A549 (cell line): ENCODE results near the gene CADM4. TPM values are rescaled to one million over a fixed set of nuclear protein-coding genes. Genes with fewer than 3 reads are reported as not detected.

Experiments
- ATAC-seq, 2 experiments: fragments of 200-7000 bp in 1 of 2; fragments of >200 bp in 1 of 2; cut with Nextera tagmentation in 1 of 2; cut with Tn5 transposase in 1 of 2; 3 replicates each; pipeline versions ENCODE4 v1.8.0 to v1.9.1; 2018 to 2020; ENCODE audit warnings: mild to moderate bottlenecking in 1 of 2, moderate library complexity in 1 of 2
- CTCF ChIA-PET: fragments of 300-600 bp; sonication (Branson Sonifier 250); formaldehyde crosslinking; extraction: SDS; loops from one replicate; lab custom pipeline; 2021; ENCODE audit warnings: antibody characterized with exemption, inconsistent platforms; lab: Yijun Ruan, JAX
- POLR2A ChIA-PET: fragments of 350-600 bp; formaldehyde crosslinking; extraction: SDS; loops from one replicate; lab custom pipeline; 2021; ENCODE audit warnings: antibody characterized with exemption, inconsistent platforms; lab: Yijun Ruan, JAX
- DNase-seq, 2 experiments: peaks; one replicate each; pipeline versions ENCODE4 v3.0.0 to v3.0.0-alpha.2; 2011 to 2016; ENCODE audit warnings: low read depth in 1 of 2, low spot score in 1 of 2
- FAIRE-seq: peaks from 2 replicates; lab custom pipeline; 2011; peaks lifted over from hg19 to GRCh38; lab: Jason Lieb, UNC
- H3K27ac ChIP-seq, 2 experiments: fragments of >200 bp; sonication (Bioruptor Twin); formaldehyde crosslinking; 3 replicates each; pipeline ENCODE4 v1.5.1; 2016 to 2017
- H3K4me1 ChIP-seq: fragments of >200 bp; sonication (Bioruptor Twin); formaldehyde crosslinking; 3 replicates; pipeline ENCODE4 v1.6.1; 2016
- H3K4me2 ChIP-seq: fragments of >200 bp; sonication (Bioruptor Twin); formaldehyde crosslinking; 3 replicates; pipeline ENCODE4 v1.6.1; 2016
- H3K4me3 ChIP-seq: fragments of >200 bp; sonication (Bioruptor Twin); formaldehyde crosslinking; 3 replicates; pipeline ENCODE4 v1.5.1; 2016
- H3K9me3 ChIP-seq: fragments of >200 bp; sonication (Bioruptor Twin); formaldehyde crosslinking; 3 replicates; pipeline ENCODE4 v1.6.1; 2016
- ATOH8 ChIP-seq: fragments of 250-450 bp; sonication (Bioruptor Pico); IDR thresholded peaks from 2 replicates; pipeline ENCODE4 v1.5.0; 2020; ENCODE audit warnings: low read depth, mild to moderate bottlenecking, moderate library complexity
- BCL3 ChIP-seq: fragments of >200 bp; sonication (Bioruptor Twin); formaldehyde crosslinking; IDR thresholded peaks from 3 replicates; pipeline ENCODE4 v1.6.1; 2016
- BHLHE40 ChIP-seq: IDR thresholded peaks from 2 replicates; pipeline ENCODE4 v1.6.1; 2012; ENCODE audit warnings: low read depth, low read length, inconsistent platforms
- CEBPB ChIP-seq, 2 experiments: fragments of >200 bp in 1 of 2; sonication (Bioruptor Twin) in 1 of 2; formaldehyde crosslinking in 1 of 2; IDR thresholded peaks; 2 replicates each; pipeline ENCODE4 v1.6.1; 2012 to 2016
- CHD2 ChIP-seq: fragments of 150-350 bp; IDR thresholded peaks from 2 replicates; pipeline ENCODE4 v1.6.1; 2014; ENCODE audit warnings: low read length; ENCODE audit not compliant: partially characterized antibody
- CHD4 ChIP-seq: fragments of 200-600 bp; sonication (generic); IDR thresholded peaks from 2 replicates; pipeline ENCODE4 v1.6.1; 2016; ENCODE audit warnings: antibody characterized with exemption, mild to moderate bottlenecking, borderline replicate concordance
- EHF ChIP-seq: fragments of 250-450 bp; sonication (Bioruptor Pico); IDR thresholded peaks from 2 replicates; pipeline ENCODE4 v1.5.0; 2020; ENCODE audit warnings: mild to moderate bottlenecking
- ELK1 ChIP-seq: fragments of 150-350 bp; IDR thresholded peaks from 2 replicates; pipeline ENCODE4 v1.6.1; 2014; ENCODE audit warnings: low read depth, mild to moderate bottlenecking, low read length
- JUN ChIP-seq, 2 experiments: fragments of >200 bp; sonication (Bioruptor Twin); formaldehyde crosslinking; IDR thresholded peaks; 2 replicates in 1 of 2; 3 replicates in 1 of 2; pipeline ENCODE4 v1.6.1; 2016 to 2017
- MAZ ChIP-seq: fragments of 150-350 bp; IDR thresholded peaks from 2 replicates; pipeline ENCODE4 v1.6.1; 2014; ENCODE audit warnings: antibody characterized with exemption, low read depth, low read length, borderline replicate concordance
- NFE2L2 ChIP-seq: fragments of 150-350 bp; conservative IDR thresholded peaks from 2 replicates; pipeline ENCODE4 v1.6.1; 2014; ENCODE audit warnings: low read length
- NPAS2 ChIP-seq: fragments of 250-450 bp; sonication (Bioruptor Pico); IDR thresholded peaks from 2 replicates; pipeline ENCODE4 v1.8.0; 2022; ENCODE audit warnings: mild to moderate bottlenecking, moderate library complexity, borderline replicate concordance
- NR3C1 ChIP-seq: fragments of >200 bp; sonication (Bioruptor Twin); formaldehyde crosslinking; IDR thresholded peaks from 3 replicates; pipeline ENCODE4 v1.6.1; 2017
- PBX3 ChIP-seq: IDR thresholded peaks from 2 replicates; pipeline ENCODE4 v1.6.1; 2012
- RAD21 ChIP-seq, 2 experiments: fragments of >200 bp in 1 of 2; sonication (Bioruptor Twin) in 1 of 2; formaldehyde crosslinking in 1 of 2; IDR thresholded peaks in 1 of 2; conservative IDR thresholded peaks in 1 of 2; 2 replicates in 1 of 2; 3 replicates in 1 of 2; pipeline ENCODE4 v1.6.1; 2012 to 2018; ENCODE audit warnings: inconsistent platforms in 1 of 2
- RFX5 ChIP-seq: fragments of 450-650 bp; IDR thresholded peaks from 2 replicates; pipeline ENCODE4 v1.7.1; 2014; ENCODE audit warnings: antibody characterized with exemption, mild to moderate bottlenecking, moderate library complexity
- SREBF2 ChIP-seq: fragments of 450-650 bp; IDR thresholded peaks from 2 replicates; pipeline ENCODE4 v1.6.1; 2014; ENCODE audit warnings: mild to moderate bottlenecking, moderate library complexity
- TFCP2L1 ChIP-seq: fragments of 250-450 bp; sonication (Bioruptor Pico); IDR thresholded peaks from 2 replicates; pipeline ENCODE4 v1.5.0; 2021; ENCODE audit warnings: mild to moderate bottlenecking
- ZNF302 ChIP-seq: fragments of 250-450 bp; sonication (Bioruptor Pico); IDR thresholded peaks from 2 replicates; pipeline ENCODE4 v1.9.0; 2021; ENCODE audit warnings: inconsistent platforms, mild to moderate bottlenecking, moderate library complexity
- WGBS: methylation state at CpG from one replicate; pipeline ENCODE4 v1.1.6; 2017; ENCODE audit errors: missing lambda C conversion rate; 5-methylcytosine and 5-hydroxymethylcytosine counted together
- polyA plus RNA-seq, 4 experiments: library from polyadenylated mRNA; depleted of rRNA in 3 of 4; stranded (reverse); fragments of >200 nt; fragmentation: RNase III in 1 of 4; extraction: RNeasy Plus Mini Kit Qiagen cat#74134 plus additional on column Dnase treatment in 1 of 4; gene quantifications; 2 replicates in 3 of 4; 3 replicates in 1 of 4; pipeline ENCODE4 v1.2.3, GENCODE V29; 2011 to 2017
- TF ChIP-seq, protein P1 (sequence below): fragments of 200-600 bp; sonication (generic); IDR thresholded peaks from 2 replicates; pipeline ENCODE4 v1.6.1; 2016; ENCODE audit warnings: antibody characterized with exemption, mild to moderate bottlenecking, moderate library complexity

CADM4 gene
- polyA plus RNA-seq, 2 of the 4 experiments (the other 2 are of a cell fraction): 4.2 to 9.2 TPM

- Histone ChIP-seq H3K4me2 (no peak overlapping the region), H3K4me1 (no peaks in the 10 kb centered on the region), H3K9me3 (0 out of 3 replicates have a peak, but pooled peaks cover 8% of the 10 kb centered on the region), H3K27ac (no peak overlapping the region), H3K4me3 (no peak overlapping the region)
- DNase-seq (no peak), FAIRE-seq (no peak), ATAC-seq (no peak)
- ChIA-PET POLR2A (interaction anchor here (0.6 kb wide), 1 partner anchor 37 kb away, joined by 4 read pairs; no protein-coding TSS in a partner anchor), CTCF (interaction anchor here (0.7 to 3.0 kb wide), 7 partner anchors 9 to 138 kb away, joined by 3 to 16 read pairs (median 3); no protein-coding TSS in a partner anchor)
- TF ChIP-seq MAZ: no peak
- no peak for TF ChIP-seq ELK1
- no peak for TF ChIP-seq BCL3
- TF ChIP-seq JUN (IDR thresholded peaks at IDR 0.05): no peak
- no peak for TF ChIP-seq BHLHE40
- TF ChIP-seq CHD2: no peak
- TF ChIP-seq NFE2L2: no peak
- no peak for TF ChIP-seq SREBF2
- no peak for TF ChIP-seq ATOH8 (CRISPR knock-in tag)
- TF ChIP-seq EHF: no peak
- no peak for TF ChIP-seq CEBPB (IDR thresholded peaks at IDR 0.05)
- no peak for TF ChIP-seq ZNF302 (CRISPR knock-in tag)
- TF ChIP-seq RAD21 (conservative IDR thresholded peaks at IDR 0.05 in 1 of 2, IDR thresholded peaks at IDR 0.05 in 1 of 2): no peak
- no peak for TF ChIP-seq PBX3
- no peak for TF ChIP-seq CHD4
- TF ChIP-seq TFCP2L1 (CRISPR knock-in tag): no peak
- TF ChIP-seq, protein P1, sequence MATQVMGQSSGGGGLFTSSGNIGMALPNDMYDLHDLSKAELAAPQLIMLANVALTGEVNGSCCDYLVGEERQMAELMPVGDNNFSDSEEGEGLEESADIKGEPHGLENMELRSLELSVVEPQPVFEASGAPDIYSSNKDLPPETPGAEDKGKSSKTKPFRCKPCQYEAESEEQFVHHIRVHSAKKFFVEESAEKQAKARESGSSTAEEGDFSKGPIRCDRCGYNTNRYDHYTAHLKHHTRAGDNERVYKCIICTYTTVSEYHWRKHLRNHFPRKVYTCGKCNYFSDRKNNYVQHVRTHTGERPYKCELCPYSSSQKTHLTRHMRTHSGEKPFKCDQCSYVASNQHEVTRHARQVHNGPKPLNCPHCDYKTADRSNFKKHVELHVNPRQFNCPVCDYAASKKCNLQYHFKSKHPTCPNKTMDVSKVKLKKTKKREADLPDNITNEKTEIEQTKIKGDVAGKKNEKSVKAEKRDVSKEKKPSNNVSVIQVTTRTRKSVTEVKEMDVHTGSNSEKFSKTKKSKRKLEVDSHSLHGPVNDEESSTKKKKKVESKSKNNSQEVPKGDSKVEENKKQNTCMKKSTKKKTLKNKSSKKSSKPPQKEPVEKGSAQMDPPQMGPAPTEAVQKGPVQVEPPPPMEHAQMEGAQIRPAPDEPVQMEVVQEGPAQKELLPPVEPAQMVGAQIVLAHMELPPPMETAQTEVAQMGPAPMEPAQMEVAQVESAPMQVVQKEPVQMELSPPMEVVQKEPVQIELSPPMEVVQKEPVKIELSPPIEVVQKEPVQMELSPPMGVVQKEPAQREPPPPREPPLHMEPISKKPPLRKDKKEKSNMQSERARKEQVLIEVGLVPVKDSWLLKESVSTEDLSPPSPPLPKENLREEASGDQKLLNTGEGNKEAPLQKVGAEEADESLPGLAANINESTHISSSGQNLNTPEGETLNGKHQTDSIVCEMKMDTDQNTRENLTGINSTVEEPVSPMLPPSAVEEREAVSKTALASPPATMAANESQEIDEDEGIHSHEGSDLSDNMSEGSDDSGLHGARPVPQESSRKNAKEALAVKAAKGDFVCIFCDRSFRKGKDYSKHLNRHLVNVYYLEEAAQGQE: no peak
- no peak for TF ChIP-seq RFX5
- no peak for TF ChIP-seq NPAS2
- TF ChIP-seq NR3C1: no peak
- WGBS: 93% methylated on average over 8 of the region's 8 CpGs
These were observed 18.8 kb upstream of the CADM4 start for GRCh38 chr19:43658494-43658893.
